ENCODE data around the gene SLC25A10. TPM values are rescaled to one million over a fixed set of nuclear protein-coding genes. Genes with fewer than 3 reads are reported as not detected.

SLC25A10 gene
- polyA plus RNA-seq, 3 donors = 1.8 to 2.3 (median 1.9) TPM

DNA sequence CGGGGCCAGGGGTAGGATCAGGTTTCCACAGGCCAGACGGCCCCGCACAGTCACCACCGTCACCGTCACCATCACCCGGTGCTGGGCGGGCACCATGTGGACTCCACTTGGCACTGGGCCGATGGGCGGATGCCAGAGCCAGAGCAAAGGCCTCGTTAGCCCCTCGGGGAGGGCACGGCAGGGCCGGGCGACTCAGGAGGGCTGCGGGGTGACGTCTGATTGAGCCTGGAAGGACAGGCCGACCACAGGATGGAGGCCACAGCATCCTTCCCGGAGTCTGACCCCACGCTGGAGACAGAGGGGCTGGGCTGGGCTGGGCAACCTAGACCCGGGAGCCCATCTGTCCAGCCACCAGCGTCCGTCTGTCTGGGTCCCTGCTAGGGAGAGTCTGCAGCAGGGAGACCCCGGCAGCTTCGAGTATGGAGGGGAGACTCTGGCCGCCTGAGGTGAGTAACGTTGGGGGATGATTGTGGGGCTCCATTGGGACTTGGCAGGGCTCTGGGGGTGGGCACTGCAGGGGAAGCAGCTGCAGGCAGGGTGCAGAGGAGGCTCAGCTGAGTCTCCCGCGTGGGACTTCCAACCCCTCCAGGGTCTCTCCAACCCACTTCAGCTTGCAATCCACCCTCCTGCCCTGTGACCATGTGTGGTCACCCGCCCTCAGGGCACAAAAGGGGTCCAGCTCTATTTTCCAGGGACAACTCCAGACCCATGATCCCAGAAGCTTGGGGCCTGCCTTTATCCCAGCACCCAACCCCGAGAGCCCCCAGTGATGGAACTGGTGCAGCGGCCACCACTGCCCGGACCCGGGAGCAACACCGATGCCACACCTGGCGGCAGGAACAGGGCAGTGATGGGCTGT is 22.6 kb downstream of the SLC25A10 start:
- intact Hi-C loops (cut with micrococcal nuclease) = no loop called here
- peak overlapping the region; percentile 51 for H3K9ac ChIP-seq (ENCODE audit: insufficient read depth, low read length, poor library complexity, severe bottlenecking)

More for the DNA sequence above, 22.6 kb downstream of the SLC25A10 start:
- TF ChIP-seq, protein P1, sequence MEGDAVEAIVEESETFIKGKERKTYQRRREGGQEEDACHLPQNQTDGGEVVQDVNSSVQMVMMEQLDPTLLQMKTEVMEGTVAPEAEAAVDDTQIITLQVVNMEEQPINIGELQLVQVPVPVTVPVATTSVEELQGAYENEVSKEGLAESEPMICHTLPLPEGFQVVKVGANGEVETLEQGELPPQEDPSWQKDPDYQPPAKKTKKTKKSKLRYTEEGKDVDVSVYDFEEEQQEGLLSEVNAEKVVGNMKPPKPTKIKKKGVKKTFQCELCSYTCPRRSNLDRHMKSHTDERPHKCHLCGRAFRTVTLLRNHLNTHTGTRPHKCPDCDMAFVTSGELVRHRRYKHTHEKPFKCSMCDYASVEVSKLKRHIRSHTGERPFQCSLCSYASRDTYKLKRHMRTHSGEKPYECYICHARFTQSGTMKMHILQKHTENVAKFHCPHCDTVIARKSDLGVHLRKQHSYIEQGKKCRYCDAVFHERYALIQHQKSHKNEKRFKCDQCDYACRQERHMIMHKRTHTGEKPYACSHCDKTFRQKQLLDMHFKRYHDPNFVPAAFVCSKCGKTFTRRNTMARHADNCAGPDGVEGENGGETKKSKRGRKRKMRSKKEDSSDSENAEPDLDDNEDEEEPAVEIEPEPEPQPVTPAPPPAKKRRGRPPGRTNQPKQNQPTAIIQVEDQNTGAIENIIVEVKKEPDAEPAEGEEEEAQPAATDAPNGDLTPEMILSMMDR (IDR thresholded peaks at IDR 0.05) = no peak
- H3K4me1 ChIP-seq (ENCODE audit: control insufficient read depth in 1 of 2, insufficient read depth in 2 of 2, low read length in 2 of 2) = peaks cover 13 to 30% of the 10 kb centered on the region in 2 donors
- 91% methylated on average over 33 of the region's 35 CpGs for WGBS (ENCODE audit: insufficient coverage)
- no peaks in the 10 kb centered on the region for H3K36me3 ChIP-seq (replicated peaks in 1 of 2; ENCODE audit: control insufficient read depth in 1 of 2, insufficient read depth in 2 of 2, low read length in 2 of 2)
- peak overlapping the region; percentile 80 for H3K4me2 ChIP-seq (replicated peaks; ENCODE audit: extremely low read depth, low read length, poor library complexity, severe bottlenecking)
- Mint-ChIP-seq H3K36me3 (no peaks in the 10 kb centered on the region), H3K27ac (peak overlapping the region in 1 of 7 donors; percentile 71), H3K4me1 (peaks cover 23% of the 10 kb centered on the region), H3K9me3 (peaks cover 0 to 3% (median 0%) of the 10 kb centered on the region in 7 donors), H3K4me3 (peak overlapping the region; percentile 15 to 20), H3K27me3 (ENCODE audit: low read depth in 3 of 3) (peaks cover 9 to 15% (median 11%) of the 10 kb centered on the region in 3 donors)
- peak overlapping the region; percentile 86 for H2AFZ ChIP-seq (ENCODE audit: insufficient read depth, low read depth, low read length, poor library complexity, severe bottlenecking)
- no peak for DNase-seq
- H3K4me3 ChIP-seq (replicated peaks in 1 of 3; ENCODE audit: low read depth in 2 of 3, low read length in 3 of 3) = peak overlapping the region in 1 of 3 experiments; percentile 71
- H3K27ac ChIP-seq (ENCODE audit: low read depth in 1 of 2, low read length in 2 of 2) = peak overlapping the region in 1 of 2 donors; percentile 75
- H3K9me3 ChIP-seq (replicated peaks in 1 of 2; ENCODE audit: control insufficient read depth in 1 of 2, insufficient read depth in 1 of 2, low read length in 2 of 2) = no peaks in the 10 kb centered on the region
- no peaks in the 10 kb centered on the region for H4K20me1 ChIP-seq (ENCODE audit: insufficient read depth, low read length)
- no peaks in the 10 kb centered on the region for H3K79me2 ChIP-seq (ENCODE audit: insufficient read depth, low read length)
- no peaks in the 10 kb centered on the region for H3K27me3 ChIP-seq (ENCODE audit: control insufficient read depth in 2 of 2, insufficient read depth in 2 of 2, low read length in 2 of 2)

All from CD14-positive monocyte (primary cell).